GM19463 (cell line): Measurements from ENCODE around the gene SPOCD1.
"Not testable (repeated sequence)": the region's sequence is repeated elsewhere in the genome, so short reads cannot be mapped to it uniquely, and the experiment has no call there.

Experiments
- ATAC-seq: cut with Tn5 transposase; IDR thresholded peaks from one replicate; pipeline ENCODE4 v1.9.1; 2021; ENCODE audit warnings: mild to moderate bottlenecking, moderate library complexity; ENCODE audit not compliant: unreplicated experiment

SPOCD1 gene

DNA sequence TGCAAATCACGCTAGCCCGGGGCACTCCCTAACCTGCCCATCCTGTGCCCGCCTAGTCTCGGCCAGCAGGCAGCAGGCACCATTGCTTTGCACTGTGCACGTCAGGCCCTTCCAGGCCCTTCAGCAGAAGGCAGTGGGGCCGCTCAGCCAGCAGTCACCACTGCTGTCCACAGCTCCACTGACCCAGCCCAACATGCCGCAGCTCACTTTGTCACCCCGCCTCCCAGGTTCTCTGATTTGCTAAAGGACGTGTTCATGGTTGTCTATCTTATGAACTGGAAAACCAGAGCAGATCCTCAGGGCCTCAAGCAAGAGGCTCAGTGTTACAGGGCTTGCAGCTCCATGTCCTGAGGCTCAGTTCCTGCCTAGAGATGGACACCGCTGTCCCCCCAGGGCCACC is 14.2 kb upstream of the SPOCD1 start:
- ATAC-seq: no peak

- no peak for ATAC-seq
These were observed 13.3 kb upstream of the SPOCD1 start for GRCh38 chr1:31828926-31829690.

GRCh38 chr1:31828341-31828740 is 12.5 kb upstream of the SPOCD1 start:
- no peak for ATAC-seq

DNA sequence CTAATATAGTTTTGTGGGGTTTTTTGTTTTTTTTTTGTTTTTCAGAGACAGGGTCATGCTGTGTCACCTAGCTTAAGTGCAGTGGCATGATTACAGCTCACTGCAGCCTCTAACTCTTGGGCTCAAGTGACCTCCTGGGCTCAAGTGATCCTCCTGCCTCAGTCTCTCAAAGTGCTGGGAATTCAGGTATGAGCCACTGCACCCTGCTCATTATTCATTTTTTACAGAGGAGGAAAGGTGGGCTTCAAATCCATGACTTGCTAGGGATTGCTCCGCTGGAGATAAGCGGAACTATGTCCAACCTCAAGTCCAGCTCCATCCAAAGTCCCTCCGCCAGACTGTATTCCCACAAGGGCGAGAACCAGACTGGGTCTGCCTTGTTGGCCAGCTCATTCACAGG is 8.0 kb upstream of the SPOCD1 start:
- no peak for ATAC-seq

DNA sequence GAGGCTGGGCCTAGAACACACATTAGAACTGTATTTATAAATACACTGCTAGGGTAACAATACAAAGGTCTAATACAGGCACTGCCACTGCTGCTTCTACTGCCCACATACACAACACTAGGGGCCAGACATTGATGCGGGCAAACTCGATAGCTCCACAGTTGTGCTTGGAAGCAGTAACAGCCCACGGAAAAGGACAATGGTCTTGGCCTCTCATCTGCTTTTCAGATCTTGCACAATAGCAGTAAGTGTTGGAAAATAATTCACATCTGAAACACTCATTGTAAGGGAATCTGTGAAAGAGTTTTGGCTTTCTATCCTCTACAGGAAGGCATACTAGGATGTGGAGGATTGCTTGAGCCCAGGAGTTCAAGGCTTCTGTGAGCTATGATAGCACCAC is 6.9 kb upstream of the SPOCD1 start:
- no peak for ATAC-seq

DNA sequence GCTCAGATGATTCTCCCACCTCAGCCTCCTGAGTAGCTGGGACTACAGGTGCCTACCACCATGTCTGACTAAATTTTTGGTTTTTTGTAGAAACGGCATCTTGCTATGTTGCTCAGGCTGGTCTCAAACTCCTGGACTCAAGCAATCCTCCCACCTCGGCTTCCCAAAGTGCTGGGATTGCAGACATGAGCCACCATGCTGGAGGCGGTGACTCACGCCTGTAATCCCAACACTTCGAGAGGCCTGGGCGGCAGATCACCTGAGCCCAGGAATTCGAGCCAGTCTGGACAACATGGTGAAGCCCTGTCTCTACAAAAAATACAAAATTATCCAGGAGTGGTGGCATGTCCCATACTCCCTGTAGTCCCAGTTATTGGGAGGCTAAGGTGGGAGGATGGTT is 4.4 kb upstream of the SPOCD1 start:
- not testable (repeated sequence) for ATAC-seq

DNA sequence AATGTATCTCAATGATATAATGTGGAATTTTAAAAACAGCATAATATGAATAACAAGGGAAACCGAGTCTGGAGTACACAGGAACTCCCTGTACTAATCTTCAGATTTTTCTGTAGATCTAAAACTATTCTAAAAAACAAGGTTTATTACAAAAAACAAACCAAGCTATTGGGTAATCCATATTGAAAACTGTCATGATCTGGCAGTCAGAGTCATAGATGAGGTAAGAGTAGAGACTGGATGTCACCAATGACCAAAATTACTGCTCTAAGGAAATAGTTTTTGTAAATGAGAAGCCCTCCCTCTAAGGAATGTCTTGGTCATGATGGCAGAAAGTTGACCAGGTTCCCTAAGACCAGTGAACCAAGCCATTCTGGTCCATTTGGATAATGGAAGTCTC is 2.4 kb upstream of the SPOCD1 start:
- no peak for ATAC-seq

GRCh38 chr1:31816947-31817346 is 1.1 kb upstream of the SPOCD1 start:
- ATAC-seq: not testable (repeated sequence)

DNA sequence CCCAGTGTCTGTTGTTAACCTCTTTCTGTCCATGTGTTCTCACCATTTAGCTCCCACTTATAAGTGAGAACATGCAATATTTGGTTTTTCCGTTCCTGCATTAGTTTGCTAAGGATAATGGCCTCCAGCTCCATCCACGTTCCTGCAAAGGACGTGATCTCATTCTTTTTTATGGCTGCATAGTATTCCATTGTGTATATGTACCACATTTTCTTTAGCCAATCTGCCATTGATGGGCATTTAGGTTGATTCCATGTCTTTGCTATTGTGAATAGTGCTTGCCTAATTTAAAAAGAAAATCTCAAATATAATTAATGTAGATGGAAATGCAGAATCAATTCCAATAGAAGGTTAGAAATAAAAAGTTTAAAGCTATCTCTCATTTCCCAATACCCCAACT is 679 bp upstream of the SPOCD1 start:
- not testable (repeated sequence) for ATAC-seq

GRCh38 chr1:31815307-31815645 is 546 bp downstream of the SPOCD1 start:
- ATAC-seq: no peak

DNA sequence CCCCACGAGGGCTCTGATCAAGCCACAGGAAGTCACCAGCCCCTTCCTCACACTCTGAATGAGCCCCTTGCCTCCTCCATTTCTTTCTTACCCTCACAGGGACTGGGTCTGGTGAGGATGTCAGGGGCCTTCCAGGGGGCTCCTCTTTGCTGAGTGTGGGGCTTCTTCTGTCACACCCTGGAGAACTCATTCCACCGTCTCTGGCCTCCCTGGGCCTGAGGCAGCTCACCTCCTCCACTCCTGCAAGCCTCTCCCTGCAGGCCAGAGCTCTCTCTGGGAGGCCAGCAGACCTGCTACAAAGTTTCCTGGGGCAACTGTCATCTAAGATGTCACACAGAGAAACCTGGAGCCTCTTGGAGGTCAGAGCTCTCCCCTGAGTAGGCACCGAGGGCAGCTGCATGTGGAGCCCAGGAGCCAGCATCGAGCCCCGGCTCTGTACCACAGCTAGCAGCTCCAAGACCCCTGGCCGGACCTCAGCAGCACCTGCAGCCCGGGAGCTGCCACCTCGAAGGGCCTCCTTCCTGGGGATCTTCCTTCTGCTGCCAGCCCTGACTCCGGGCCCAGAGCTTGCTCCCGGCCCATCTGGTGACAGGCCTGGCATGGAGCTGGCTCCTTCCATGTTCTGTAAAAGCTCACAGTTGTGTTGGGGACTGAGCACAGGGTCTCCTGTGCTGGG is 1.1 kb downstream of the SPOCD1 start:
- ATAC-seq: no peak

DNA sequence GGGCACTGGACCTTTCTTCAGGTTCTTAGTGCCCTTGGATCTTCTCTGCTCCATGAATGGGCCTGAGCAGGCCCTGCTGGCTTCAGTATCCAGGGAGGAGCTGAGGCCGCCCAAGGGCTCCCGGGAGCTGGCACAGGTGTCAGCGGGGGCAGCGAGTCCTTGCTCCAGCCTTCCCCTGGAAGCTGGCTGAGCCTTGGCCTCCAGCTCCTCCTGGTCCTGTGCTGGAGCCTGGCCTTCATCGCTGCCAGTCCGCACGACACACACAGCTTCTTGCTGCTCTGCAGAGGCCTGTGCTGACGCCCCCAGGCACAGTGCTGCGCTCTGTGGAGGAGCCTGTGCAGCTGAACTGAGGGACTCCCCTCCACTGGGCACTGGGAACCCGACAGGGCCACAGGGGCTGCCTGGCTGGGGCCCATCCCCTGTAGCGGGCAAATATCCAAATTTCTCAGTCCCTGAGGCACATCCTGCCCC is 1.7 kb downstream of the SPOCD1 start:
- ATAC-seq: no peak

DNA sequence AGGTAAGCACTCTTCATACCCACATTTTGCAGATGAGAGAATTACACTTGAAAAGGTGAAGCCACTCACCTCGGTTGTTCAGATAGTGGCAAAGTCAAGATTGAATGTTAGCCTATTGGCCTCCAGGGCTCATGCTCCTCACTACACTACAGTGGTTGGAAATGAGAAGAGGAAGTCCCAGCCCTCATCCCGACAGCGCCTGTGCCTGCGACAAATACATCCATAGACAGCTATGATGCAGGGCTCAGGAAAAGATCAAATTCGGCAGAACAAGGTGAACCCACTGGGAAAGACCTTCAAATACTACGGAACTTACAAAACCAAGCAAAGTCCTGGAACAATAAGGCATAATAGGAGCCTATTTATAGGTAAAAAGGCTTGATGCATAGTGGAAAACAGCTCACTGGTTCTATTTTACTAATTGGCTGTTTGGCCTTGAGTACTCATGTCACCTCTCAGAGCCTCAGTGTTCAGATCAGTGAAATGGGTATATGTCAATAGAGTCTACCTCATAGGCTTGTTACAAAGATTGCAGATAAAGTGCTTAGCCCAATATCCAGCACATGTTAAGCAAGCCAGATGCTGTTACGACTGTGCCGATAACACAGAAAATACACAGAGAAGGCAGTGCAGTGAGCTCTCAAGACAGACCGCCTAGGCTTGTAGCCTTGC is 3.5 kb downstream of the SPOCD1 start:
- no peak for ATAC-seq

- ATAC-seq: no peak
These were observed 4.2 kb downstream of the SPOCD1 start for GRCh38 chr1:31811605-31812004.

DNA sequence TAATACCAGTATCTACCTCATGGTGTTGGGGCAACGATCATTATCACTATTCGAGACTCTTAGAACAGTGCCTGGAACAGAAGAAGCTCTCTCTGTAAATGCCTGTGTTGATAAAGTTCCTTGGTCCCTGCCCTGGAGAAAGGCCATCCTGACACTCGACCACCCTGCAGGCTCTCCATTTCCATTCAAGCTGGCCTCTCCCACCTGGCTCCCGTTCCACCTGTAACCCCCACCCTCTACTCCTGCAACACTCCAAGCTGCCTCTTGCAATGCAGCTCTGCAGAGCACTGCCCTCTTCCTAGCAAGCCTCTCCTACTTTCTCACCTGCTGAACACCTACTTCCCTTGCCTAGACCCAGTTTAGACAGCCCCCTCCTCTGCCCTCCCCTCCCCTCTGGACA is 6.1 kb downstream of the SPOCD1 start:
- ATAC-seq: no peak

DNA sequence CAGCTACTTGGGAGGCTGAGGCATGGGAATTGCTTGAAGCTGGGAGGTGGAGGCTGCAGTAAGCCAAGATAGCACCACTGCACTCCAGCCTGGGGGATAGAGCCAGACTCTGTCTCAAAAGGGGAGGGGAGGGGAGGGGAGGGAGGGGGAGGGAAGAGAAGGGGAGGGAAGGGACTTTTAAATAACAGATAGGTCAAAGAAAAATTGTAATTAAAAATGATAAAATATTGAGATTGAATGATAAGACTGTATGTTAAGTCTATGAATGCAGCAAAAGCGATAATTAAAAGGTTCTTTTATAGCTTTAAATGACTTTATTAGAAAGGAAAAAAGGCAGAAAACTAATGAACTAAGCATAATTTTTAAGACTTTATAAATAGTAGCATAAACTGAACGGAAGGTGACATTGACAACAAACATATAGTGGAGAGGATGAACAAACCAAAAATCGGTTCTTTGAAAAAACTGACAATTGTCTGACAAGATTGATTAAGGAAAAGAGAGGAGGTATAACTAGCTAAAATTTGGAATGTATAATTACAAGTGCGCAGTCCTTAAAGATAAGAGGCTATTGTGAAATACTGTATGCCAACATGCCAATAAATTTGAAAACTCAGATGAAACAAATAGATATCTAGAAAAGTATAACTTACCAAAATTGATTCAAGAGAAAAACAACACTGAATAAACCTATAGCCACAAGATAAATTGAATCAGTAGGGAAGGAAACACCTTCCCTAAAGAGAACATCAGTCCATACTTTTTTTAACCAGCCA is 8.4 kb downstream of the SPOCD1 start:
- no peak for ATAC-seq

GRCh38 chr1:31805318-31805717 is 10.5 kb downstream of the SPOCD1 start:
- ATAC-seq: no peak

DNA sequence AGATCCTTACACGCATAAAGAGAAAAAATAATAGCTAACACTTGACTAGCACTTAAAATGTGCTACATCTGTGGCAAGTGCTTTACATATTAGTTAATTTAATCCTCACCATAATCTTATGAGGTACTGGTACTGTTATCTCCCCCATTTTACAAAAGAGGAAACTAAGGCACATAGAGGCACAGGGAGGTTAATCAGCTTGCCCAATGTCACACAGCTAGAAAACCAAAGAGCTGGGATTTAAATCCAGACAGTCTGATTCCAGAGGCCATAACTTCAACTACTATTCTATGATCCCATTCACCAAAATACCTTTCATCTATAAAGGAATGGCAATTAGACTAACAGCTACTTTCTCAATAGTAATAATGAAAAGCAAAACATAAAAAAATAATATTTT is 11.7 kb downstream of the SPOCD1 start:
- ATAC-seq: no peak

DNA sequence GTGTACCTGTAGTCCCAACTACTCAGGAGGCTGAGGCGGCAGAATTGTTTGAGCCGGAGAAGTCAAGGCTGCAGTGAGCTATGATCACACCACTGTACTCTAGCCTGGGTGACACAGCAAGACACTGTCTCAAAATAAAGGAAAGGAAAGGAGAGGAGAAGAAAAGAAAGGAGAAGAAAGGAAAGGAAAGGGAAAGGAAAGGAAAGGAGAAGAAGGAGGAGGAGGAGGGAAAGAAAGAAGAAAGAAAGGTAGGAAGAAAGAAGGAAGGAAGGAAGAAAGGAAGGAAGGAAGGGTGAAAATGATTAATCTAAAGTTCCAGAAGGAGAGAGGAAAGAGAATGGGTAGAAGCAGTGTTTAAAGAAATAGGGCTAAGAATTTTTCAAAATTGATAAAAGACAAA is 12.2 kb downstream of the SPOCD1 start:
- no peak for ATAC-seq

- no peak for ATAC-seq
These were observed 13.4 kb downstream of the SPOCD1 start for GRCh38 chr1:31802190-31803150.
